ENCODE results near the gene ESR2. TPM values are rescaled to one million over a fixed set of nuclear protein-coding genes. Genes with fewer than 3 reads are reported as not detected.

Gene ESR2
- total RNA-seq, 2 experiments from 2014 or later = not detected

DNA sequence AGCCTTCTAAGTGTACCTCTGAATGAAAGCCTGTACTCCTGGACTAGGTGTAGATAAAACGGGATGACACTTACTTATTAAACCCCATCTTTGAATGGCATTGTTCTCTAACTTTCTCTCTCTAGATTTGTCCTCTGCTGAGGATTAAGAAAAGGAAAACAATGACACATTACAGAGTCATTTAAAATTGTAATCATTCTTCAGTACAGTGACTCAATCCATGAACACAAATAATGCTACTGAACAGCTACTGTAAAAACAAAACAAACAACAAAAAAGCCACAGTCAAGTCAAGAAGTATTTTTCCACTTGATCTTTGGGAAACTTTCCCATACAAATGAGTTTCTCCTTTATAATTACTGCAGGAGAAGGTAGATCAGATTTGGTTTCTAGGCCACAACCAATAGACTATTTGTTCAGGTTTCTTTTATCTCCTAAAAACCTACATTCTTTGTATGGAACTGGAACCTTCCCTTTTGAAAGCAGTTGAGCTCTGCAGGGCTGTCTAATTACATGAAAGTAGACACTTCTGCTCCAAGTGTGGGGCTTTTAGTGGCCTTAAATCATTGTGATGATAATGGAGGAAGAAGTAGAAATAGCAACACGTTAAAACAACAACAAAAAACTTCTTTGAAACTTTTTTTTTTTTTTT is 219.1 kb downstream of the ESR2 start:
- ChIA-PET POLR2A (no interaction called here), CTCF (no interaction called here)
- Mint-ChIP-seq H3K9me3 (no peaks in the 10 kb centered on the region), H3K4me1 (no peaks in the 10 kb centered on the region), H3K4me3 (no peak overlapping the region), H3K27ac (no peak overlapping the region), H3K27me3 (no peaks in the 10 kb centered on the region), H3K36me3 (ENCODE audit: low read depth) (peaks cover 72% of the 10 kb centered on the region)
- DNase-seq = no peak

DNA sequence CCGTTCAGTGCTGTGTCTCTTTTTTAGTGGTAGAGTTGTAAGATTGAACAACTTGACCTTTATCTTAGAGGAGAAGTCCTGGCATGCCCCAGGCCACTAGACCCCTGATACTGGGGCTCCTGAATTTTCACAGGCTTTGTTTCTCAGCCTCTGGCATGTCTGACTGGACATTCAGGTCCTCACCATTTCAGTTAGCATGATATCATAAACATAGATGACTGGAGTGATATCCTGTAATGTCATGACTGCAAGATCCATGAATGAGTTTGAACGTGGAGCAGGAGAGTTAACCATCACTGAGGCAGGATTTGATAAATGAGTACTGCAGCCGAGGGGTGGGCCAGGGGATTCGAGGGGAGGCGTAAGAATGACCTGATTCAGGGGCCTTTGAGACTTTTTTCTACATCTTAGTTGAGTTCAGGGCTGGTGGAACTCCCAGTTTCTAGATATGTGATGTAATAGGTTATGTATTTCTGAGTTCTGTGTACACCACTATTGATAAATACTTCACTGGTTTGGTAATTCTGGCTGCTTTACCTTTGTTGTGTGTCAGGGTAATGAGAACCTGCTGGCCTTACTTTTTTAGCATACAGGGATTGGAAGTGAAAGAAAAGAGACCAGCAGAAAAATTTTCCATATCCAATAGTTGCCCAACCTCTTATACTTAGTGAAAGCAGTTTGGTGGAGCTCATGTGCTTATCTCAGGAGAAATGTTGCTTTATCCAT is 224.4 kb downstream of the ESR2 start:
- Mint-ChIP-seq H3K27ac (no peak overlapping the region), H3K4me3 (no peak overlapping the region), H3K9me3 (no peaks in the 10 kb centered on the region), H3K4me1 (no peaks in the 10 kb centered on the region), H3K27me3 (no peaks in the 10 kb centered on the region), H3K36me3 (ENCODE audit: low read depth) (peaks cover 50% of the 10 kb centered on the region)
- no peak for DNase-seq
- POLR2A ChIA-PET = no interaction called here
- CTCF ChIA-PET = no interaction called here

DNA sequence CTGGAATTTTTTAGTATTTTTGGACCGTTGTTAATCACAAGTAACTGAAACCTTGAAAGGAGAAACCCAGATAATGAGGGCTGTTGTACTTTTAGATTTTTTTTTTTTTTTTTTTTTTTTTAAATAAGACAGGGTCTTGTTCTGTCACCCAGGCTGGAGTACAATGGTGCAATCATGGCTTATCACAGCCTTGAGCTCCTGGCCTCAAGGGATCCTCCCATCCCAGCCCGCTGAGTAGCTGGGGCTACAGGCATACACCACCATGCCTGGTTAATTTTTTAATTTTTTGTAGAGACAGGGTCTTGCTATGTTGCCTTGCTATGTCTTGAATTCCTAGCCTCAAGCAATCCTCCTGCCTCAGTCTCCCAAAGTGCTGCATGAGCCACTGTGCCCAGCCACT is 229.7 kb downstream of the ESR2 start:
- POLR2A ChIA-PET = no interaction called here
- Mint-ChIP-seq H3K27ac (no peak overlapping the region), H3K36me3 (ENCODE audit: low read depth) (peaks cover 38% of the 10 kb centered on the region), H3K4me3 (no peak overlapping the region), H3K4me1 (no peaks in the 10 kb centered on the region), H3K9me3 (no peaks in the 10 kb centered on the region), H3K27me3 (no peaks in the 10 kb centered on the region)
- DNase-seq = no peak
- CTCF ChIA-PET = no interaction called here

DNA sequence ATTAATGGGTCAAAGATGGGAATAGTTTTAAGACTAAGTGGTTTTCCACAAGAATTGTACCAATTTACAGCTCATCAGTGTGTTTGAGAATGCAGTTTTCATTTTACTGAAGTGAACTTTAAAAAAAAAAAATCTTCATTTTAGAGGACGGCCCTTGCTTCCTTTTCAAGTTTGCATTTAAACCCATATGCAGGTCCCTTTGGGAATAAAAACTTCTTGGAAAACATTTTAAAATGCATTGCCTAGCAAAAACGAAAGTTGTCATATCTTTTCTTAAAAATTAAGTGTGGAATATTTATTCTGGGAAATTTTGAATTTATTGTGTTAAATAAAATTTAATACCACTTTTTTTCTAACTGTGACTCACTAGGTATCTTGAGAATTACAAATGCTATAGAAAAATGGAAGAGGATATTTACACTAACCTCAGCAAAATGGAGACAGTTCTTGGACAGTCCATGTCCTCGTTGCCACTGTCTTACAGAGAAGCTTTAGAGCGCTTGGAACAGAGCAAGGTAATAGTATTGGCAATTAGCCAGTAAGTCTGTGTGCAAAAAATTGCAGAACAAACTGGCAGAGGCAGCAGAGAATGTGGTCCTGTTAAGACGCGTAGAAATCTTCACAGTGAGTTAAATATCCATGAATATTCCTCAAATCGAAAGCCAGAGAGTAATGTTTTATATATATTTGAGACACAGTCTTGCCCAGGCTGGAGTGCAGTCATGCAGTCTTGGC is 231.6 kb downstream of the ESR2 start:
- ChIA-PET POLR2A (no interaction called here), CTCF (interaction anchor here (0.9 kb wide), 1 partner anchor 270 kb away, joined by 3 read pairs; no protein-coding TSS in a partner anchor)
- no peaks in the 10 kb centered on the region for H3K9me3 Mint-ChIP-seq
- no peaks in the 10 kb centered on the region for H3K4me1 Mint-ChIP-seq
- H3K27me3 Mint-ChIP-seq = no peaks in the 10 kb centered on the region
- H3K4me3 Mint-ChIP-seq = no peak overlapping the region
- H3K36me3 Mint-ChIP-seq (ENCODE audit: low read depth) = peaks cover 50% of the 10 kb centered on the region
- H3K27ac Mint-ChIP-seq = no peak overlapping the region
- no peak for DNase-seq

GRCh38 chr14:64061706-64062105 is 232.5 kb downstream of the ESR2 start:
- no peaks in the 10 kb centered on the region for H3K9me3 Mint-ChIP-seq
- H3K27ac Mint-ChIP-seq = no peak overlapping the region
- peaks cover 56% of the 10 kb centered on the region for H3K36me3 Mint-ChIP-seq (ENCODE audit: low read depth)
- H3K4me1 Mint-ChIP-seq = no peaks in the 10 kb centered on the region
- no peak overlapping the region for H3K4me3 Mint-ChIP-seq
- no peaks in the 10 kb centered on the region for H3K27me3 Mint-ChIP-seq
- no peak for DNase-seq
- ChIA-PET POLR2A (no interaction called here), CTCF (interaction anchor here (1.0 to 1.1 kb wide), 2 partner anchors 10 to 209 kb away, joined by 3 to 4 read pairs; no protein-coding TSS in a partner anchor)

DNA sequence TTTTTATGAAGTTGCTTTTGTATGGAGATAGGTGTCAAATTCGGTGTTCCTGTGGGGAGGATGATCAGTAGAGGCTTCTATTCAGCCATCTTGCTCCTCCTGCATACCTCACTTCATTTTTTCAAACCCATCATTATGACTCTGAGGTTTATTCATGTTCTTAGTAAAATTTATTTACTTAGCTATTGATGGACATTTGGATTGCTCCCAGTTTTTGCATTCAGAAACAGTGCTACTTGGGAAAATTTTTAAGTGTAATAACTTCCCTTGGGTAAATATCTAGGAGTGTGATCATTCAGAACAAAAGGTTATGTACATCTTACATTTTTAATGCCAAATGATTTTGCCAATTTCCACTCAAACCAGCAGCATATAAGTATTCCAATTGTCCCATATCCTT is 233.1 kb downstream of the ESR2 start:
- ChIA-PET CTCF (interaction anchor here (0.6 to 1.1 kb wide), 3 partner anchors 9 to 210 kb away, joined by 3 to 4 read pairs (median 3); no protein-coding TSS in a partner anchor), POLR2A (no interaction called here)
- no peak overlapping the region for H3K4me3 Mint-ChIP-seq
- no peaks in the 10 kb centered on the region for H3K4me1 Mint-ChIP-seq
- no peak overlapping the region for H3K27ac Mint-ChIP-seq
- no peaks in the 10 kb centered on the region for H3K27me3 Mint-ChIP-seq
- H3K9me3 Mint-ChIP-seq = no peaks in the 10 kb centered on the region
- H3K36me3 Mint-ChIP-seq (ENCODE audit: low read depth) = peaks cover 56% of the 10 kb centered on the region
- DNase-seq = no peak

GRCh38 chr14:64060648-64061096 is 233.5 kb downstream of the ESR2 start:
- Mint-ChIP-seq H3K4me3 (no peak overlapping the region), H3K4me1 (no peaks in the 10 kb centered on the region), H3K36me3 (ENCODE audit: low read depth) (peaks cover 59% of the 10 kb centered on the region), H3K27ac (no peak overlapping the region), H3K9me3 (no peaks in the 10 kb centered on the region), H3K27me3 (no peaks in the 10 kb centered on the region)
- no peak for DNase-seq
- ChIA-PET POLR2A (interaction anchor here (0.7 kb wide), 1 partner anchor 38 kb away, joined by 3 read pairs; no protein-coding TSS in a partner anchor), CTCF (interaction anchor here (0.6 kb wide), 1 partner anchor 17 kb away, joined by 3 read pairs; no protein-coding TSS in a partner anchor)

DNA sequence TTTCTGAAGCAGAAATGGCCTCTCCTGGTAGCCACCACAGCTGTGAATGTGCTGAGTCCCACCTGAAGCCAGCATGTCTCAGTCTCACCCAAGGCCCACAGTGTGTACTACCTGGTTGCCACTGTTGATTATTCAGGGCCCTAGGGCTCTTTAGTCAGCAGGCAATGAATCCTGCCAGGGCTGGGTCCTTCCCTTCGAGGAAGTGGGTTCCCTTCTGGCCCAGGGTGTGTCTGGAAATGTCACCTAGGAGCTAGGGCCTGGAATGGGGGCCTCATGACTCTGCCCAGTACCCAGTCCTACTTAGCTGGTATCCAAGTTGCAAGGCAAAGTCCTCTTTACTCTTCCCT is 234.0 kb downstream of the ESR2 start:
- Mint-ChIP-seq H3K4me3 (no peak overlapping the region), H3K4me1 (no peaks in the 10 kb centered on the region), H3K9me3 (no peaks in the 10 kb centered on the region), H3K36me3 (ENCODE audit: low read depth) (peaks cover 56% of the 10 kb centered on the region), H3K27ac (no peak overlapping the region), H3K27me3 (no peaks in the 10 kb centered on the region)
- no peak for DNase-seq
- CTCF ChIA-PET = no interaction called here
- POLR2A ChIA-PET = interaction anchor here (0.7 kb wide), 1 partner anchor 38 kb away, joined by 3 read pairs; no protein-coding TSS in a partner anchor

- no peak overlapping the region for H3K27ac Mint-ChIP-seq
- DNase-seq = no peak
These were observed 234.5 kb downstream of the ESR2 start for GRCh38 chr14:64059454-64060198.

GRCh38 chr14:64053694-64054669 is 240.2 kb downstream of the ESR2 start:
- CTCF ChIA-PET = no interaction called here
- peaks cover 52% of the 10 kb centered on the region for H3K36me3 Mint-ChIP-seq (ENCODE audit: low read depth)

More at GRCh38 chr14:64059454-64060198, 234.5 kb downstream of the ESR2 start:
- ChIA-PET CTCF (no interaction called here), POLR2A (no interaction called here)
- Mint-ChIP-seq H3K4me3 (no peak overlapping the region), H3K4me1 (no peaks in the 10 kb centered on the region), H3K27me3 (no peaks in the 10 kb centered on the region), H3K36me3 (ENCODE audit: low read depth) (peaks cover 54% of the 10 kb centered on the region), H3K9me3 (no peaks in the 10 kb centered on the region)

DNA sequence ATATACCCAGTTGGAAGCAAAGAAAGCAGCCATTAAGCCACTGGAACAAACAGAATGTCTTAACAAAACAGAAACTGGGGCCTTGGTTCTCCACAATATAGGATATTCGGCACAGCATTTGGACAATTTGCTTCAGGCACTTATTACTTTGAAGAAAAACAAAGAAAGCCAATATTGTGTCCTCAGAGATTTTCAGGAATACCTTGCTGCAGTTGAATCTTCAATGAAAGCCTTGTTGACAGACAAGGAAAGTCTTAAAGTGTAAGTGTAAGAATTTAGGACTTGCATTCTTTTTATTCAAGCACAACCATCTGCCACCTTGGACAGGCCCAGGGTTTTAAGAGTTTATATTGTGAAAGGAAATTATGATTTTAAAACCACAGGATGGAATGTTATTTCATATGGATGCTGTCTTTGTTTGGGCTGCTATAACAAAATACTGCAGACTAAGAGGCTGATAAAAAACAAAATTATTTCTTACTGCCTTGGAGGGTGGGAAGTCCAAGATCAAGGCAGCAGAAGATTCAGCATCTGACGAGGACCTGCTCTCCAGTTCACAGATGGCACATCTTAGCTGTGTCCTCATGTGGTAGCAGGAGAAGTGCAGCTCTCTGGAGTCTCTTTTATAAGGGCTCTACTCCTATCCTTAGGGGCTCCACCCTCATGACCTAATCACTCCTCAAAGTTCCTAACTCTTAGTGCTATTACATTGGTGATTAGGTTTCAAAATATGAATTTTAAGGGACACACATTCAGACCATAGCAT is 244.4 kb downstream of the ESR2 start:
- no peaks in the 10 kb centered on the region for H3K4me1 Mint-ChIP-seq
- ChIA-PET CTCF (no interaction called here), POLR2A (no interaction called here)
- H3K27ac Mint-ChIP-seq = no peak overlapping the region
- peaks cover 54% of the 10 kb centered on the region for H3K36me3 Mint-ChIP-seq (ENCODE audit: low read depth)
- no peaks in the 10 kb centered on the region for H3K27me3 Mint-ChIP-seq
- DNase-seq = no peak
- H3K4me3 Mint-ChIP-seq = no peak overlapping the region
- no peaks in the 10 kb centered on the region for H3K9me3 Mint-ChIP-seq

More at GRCh38 chr14:64053694-64054669, 240.2 kb downstream of the ESR2 start:
- no peak overlapping the region for H3K4me3 Mint-ChIP-seq
- no peaks in the 10 kb centered on the region for H3K4me1 Mint-ChIP-seq
- H3K9me3 Mint-ChIP-seq = no peaks in the 10 kb centered on the region
- H3K27me3 Mint-ChIP-seq = no peaks in the 10 kb centered on the region
- no peak overlapping the region for H3K27ac Mint-ChIP-seq
- DNase-seq = no peak
- POLR2A ChIA-PET = no interaction called here

Data from activated CD4-positive, alpha-beta T cell treated with anti-CD3 and anti-CD28 coated beads, Interleukin-2, amount 10 ng/mL, durations not matched to agents 7 days and 5 days (primary cell).